A549 (cell line): ENCODE measurements around the gene PGBD5. TPM values are rescaled to one million over a fixed set of nuclear protein-coding genes. Genes with fewer than 3 reads are reported as not detected.

Experiments
- ATAC-seq, 2 experiments: fragments of 200-7000 bp in 1 of 2; fragments of >200 bp in 1 of 2; cut with Nextera tagmentation in 1 of 2; cut with Tn5 transposase in 1 of 2; 3 replicates each; pipeline versions ENCODE4 v1.8.0 to v1.9.1; 2018 to 2020; ENCODE audit warnings: mild to moderate bottlenecking in 1 of 2, moderate library complexity in 1 of 2
- CTCF ChIA-PET: fragments of 300-600 bp; sonication (Branson Sonifier 250); formaldehyde crosslinking; extraction: SDS; loops from one replicate; lab custom pipeline; 2021; ENCODE audit warnings: antibody characterized with exemption, inconsistent platforms; lab: Yijun Ruan, JAX
- POLR2A ChIA-PET: fragments of 350-600 bp; formaldehyde crosslinking; extraction: SDS; loops from one replicate; lab custom pipeline; 2021; ENCODE audit warnings: antibody characterized with exemption, inconsistent platforms; lab: Yijun Ruan, JAX
- DNase-seq, 2 experiments: peaks; one replicate each; pipeline versions ENCODE4 v3.0.0 to v3.0.0-alpha.2; 2011 to 2016; ENCODE audit warnings: low read depth in 1 of 2, low spot score in 1 of 2
- FAIRE-seq: peaks from 2 replicates; lab custom pipeline; 2011; peaks lifted over from hg19 to GRCh38; lab: Jason Lieb, UNC
- H3K27ac ChIP-seq, 2 experiments: fragments of >200 bp; sonication (Bioruptor Twin); formaldehyde crosslinking; 3 replicates each; pipeline ENCODE4 v1.5.1; 2016 to 2017
- H3K4me1 ChIP-seq: fragments of >200 bp; sonication (Bioruptor Twin); formaldehyde crosslinking; 3 replicates; pipeline ENCODE4 v1.6.1; 2016
- H3K4me2 ChIP-seq: fragments of >200 bp; sonication (Bioruptor Twin); formaldehyde crosslinking; 3 replicates; pipeline ENCODE4 v1.6.1; 2016
- H3K4me3 ChIP-seq: fragments of >200 bp; sonication (Bioruptor Twin); formaldehyde crosslinking; 3 replicates; pipeline ENCODE4 v1.5.1; 2016
- H3K9me3 ChIP-seq: fragments of >200 bp; sonication (Bioruptor Twin); formaldehyde crosslinking; 3 replicates; pipeline ENCODE4 v1.6.1; 2016
- BHLHE40 ChIP-seq: IDR thresholded peaks from 2 replicates; pipeline ENCODE4 v1.6.1; 2012; ENCODE audit warnings: low read depth, low read length, inconsistent platforms
- CEBPB ChIP-seq, 2 experiments: fragments of >200 bp in 1 of 2; sonication (Bioruptor Twin) in 1 of 2; formaldehyde crosslinking in 1 of 2; IDR thresholded peaks; 2 replicates each; pipeline ENCODE4 v1.6.1; 2012 to 2016
- CHD4 ChIP-seq: fragments of 200-600 bp; sonication (generic); IDR thresholded peaks from 2 replicates; pipeline ENCODE4 v1.6.1; 2016; ENCODE audit warnings: antibody characterized with exemption, mild to moderate bottlenecking, borderline replicate concordance
- E2F6 ChIP-seq: IDR thresholded peaks from 2 replicates; pipeline ENCODE4 v1.6.1; 2012; ENCODE audit warnings: low read depth, borderline replicate concordance
- ELK1 ChIP-seq: fragments of 150-350 bp; IDR thresholded peaks from 2 replicates; pipeline ENCODE4 v1.6.1; 2014; ENCODE audit warnings: low read depth, mild to moderate bottlenecking, low read length
- ESRRA ChIP-seq: fragments of 150-350 bp; IDR thresholded peaks from 2 replicates; pipeline ENCODE4 v1.6.1; 2014; ENCODE audit warnings: mild to moderate bottlenecking, low read length, borderline replicate concordance
- FOSB ChIP-seq: fragments of 250-450 bp; sonication (Bioruptor Pico); IDR thresholded peaks from 2 replicates; pipeline ENCODE4 v1.5.0; 2020; ENCODE audit warnings: mild to moderate bottlenecking, moderate library complexity
- GATA3 ChIP-seq: IDR thresholded peaks from 2 replicates; pipeline ENCODE4 v1.6.1; 2012; ENCODE audit warnings: borderline replicate concordance
- HDAC2 ChIP-seq: fragments of 200-600 bp; sonication (generic); IDR thresholded peaks from 2 replicates; pipeline ENCODE4 v1.6.1; 2016
- HOXA7 ChIP-seq: fragments of 250-450 bp; sonication (Bioruptor Pico); IDR thresholded peaks from 2 replicates; pipeline ENCODE4 v1.5.0; 2020; ENCODE audit warnings: mild to moderate bottlenecking, moderate library complexity
- HOXB13 ChIP-seq: fragments of 250-450 bp; sonication (Bioruptor Pico); IDR thresholded peaks from 2 replicates; pipeline ENCODE4 v1.5.0; 2020; ENCODE audit warnings: low read depth, mild to moderate bottlenecking, moderate library complexity
- JUN ChIP-seq, 2 experiments: fragments of >200 bp; sonication (Bioruptor Twin); formaldehyde crosslinking; IDR thresholded peaks; 2 replicates in 1 of 2; 3 replicates in 1 of 2; pipeline ENCODE4 v1.6.1; 2016 to 2017
- JUNB ChIP-seq: fragments of >200 bp; sonication (Bioruptor Twin); formaldehyde crosslinking; IDR thresholded peaks from 2 replicates; pipeline ENCODE4 v1.6.1; 2016
- KDM5A ChIP-seq: fragments of 200-600 bp; sonication (generic); IDR thresholded peaks from 2 replicates; pipeline ENCODE4 v1.6.1; 2016; ENCODE audit warnings: antibody characterized with exemption, mild to moderate bottlenecking
- MAFK ChIP-seq: fragments of 450-650 bp; IDR thresholded peaks from 2 replicates; pipeline ENCODE4 v1.6.1; 2014; ENCODE audit not compliant: partially characterized antibody
- MAX ChIP-seq: IDR thresholded peaks from 2 replicates; pipeline ENCODE4 v1.6.1; 2012
- MAZ ChIP-seq: fragments of 150-350 bp; IDR thresholded peaks from 2 replicates; pipeline ENCODE4 v1.6.1; 2014; ENCODE audit warnings: antibody characterized with exemption, low read depth, low read length, borderline replicate concordance
- NFE2L2 ChIP-seq: fragments of 150-350 bp; conservative IDR thresholded peaks from 2 replicates; pipeline ENCODE4 v1.6.1; 2014; ENCODE audit warnings: low read length
- NR3C1 ChIP-seq: fragments of >200 bp; sonication (Bioruptor Twin); formaldehyde crosslinking; IDR thresholded peaks from 3 replicates; pipeline ENCODE4 v1.6.1; 2017
- POLR2A ChIP-seq: IDR thresholded peaks from 2 replicates; pipeline ENCODE4 v1.6.1; 2012; ENCODE audit warnings: mild to moderate bottlenecking, low read length
- POLR2AphosphoS2 ChIP-seq: conservative IDR thresholded peaks from 2 replicates; pipeline ENCODE4 v1.6.1; 2012; ENCODE audit warnings: low read length, improper control_type of control experiment, inconsistent platforms
- RARB ChIP-seq: fragments of 250-450 bp; sonication (Bioruptor Pico); IDR thresholded peaks from 2 replicates; pipeline ENCODE4 v1.8.0; 2021; ENCODE audit warnings: mild to moderate bottlenecking, moderate library complexity
- RCOR1 ChIP-seq: fragments of 150-350 bp; IDR thresholded peaks from 2 replicates; pipeline ENCODE4 v1.6.1; 2014; ENCODE audit warnings: antibody characterized with exemption, low read length, low read depth
- REST ChIP-seq: fragments of 200-600 bp; sonication (generic); IDR thresholded peaks from 2 replicates; pipeline ENCODE4 v1.6.1; 2016; ENCODE audit warnings: antibody characterized with exemption, mild to moderate bottlenecking, moderate library complexity
- RNF2 ChIP-seq: fragments of 200-600 bp; sonication (generic); IDR thresholded peaks from 2 replicates; pipeline ENCODE4 v1.6.1; 2016; ENCODE audit warnings: low read depth, mild to moderate bottlenecking, antibody characterized with exemption, moderate library complexity, borderline replicate concordance
- SMC3 ChIP-seq: fragments of >200 bp; sonication (Bioruptor Twin); formaldehyde crosslinking; IDR thresholded peaks from 3 replicates; pipeline ENCODE4 v1.6.1; 2018; ENCODE audit warnings: inconsistent platforms
- SREBF2 ChIP-seq: fragments of 450-650 bp; IDR thresholded peaks from 2 replicates; pipeline ENCODE4 v1.6.1; 2014; ENCODE audit warnings: mild to moderate bottlenecking, moderate library complexity
- TFCP2L1 ChIP-seq: fragments of 250-450 bp; sonication (Bioruptor Pico); IDR thresholded peaks from 2 replicates; pipeline ENCODE4 v1.5.0; 2021; ENCODE audit warnings: mild to moderate bottlenecking
- ZSCAN20 ChIP-seq: fragments of 250-450 bp; sonication (Bioruptor Pico); IDR thresholded peaks from 2 replicates; pipeline ENCODE4 v1.8.0; 2022; ENCODE audit warnings: mild to moderate bottlenecking, moderate library complexity
- WGBS: methylation state at CpG from one replicate; pipeline ENCODE4 v1.1.6; 2017; ENCODE audit errors: missing lambda C conversion rate; 5-methylcytosine and 5-hydroxymethylcytosine counted together
- polyA plus RNA-seq, 4 experiments: library from polyadenylated mRNA; depleted of rRNA in 3 of 4; stranded (reverse); fragments of >200 nt; fragmentation: RNase III in 1 of 4; extraction: RNeasy Plus Mini Kit Qiagen cat#74134 plus additional on column Dnase treatment in 1 of 4; gene quantifications; 2 replicates in 3 of 4; 3 replicates in 1 of 4; pipeline ENCODE4 v1.2.3, GENCODE V29; 2011 to 2017

PGBD5 gene
- polyA plus RNA-seq, 2 of the 4 experiments (the other 2 are of a cell fraction), result 0.04 to 0.66 TPM

- H3K4me3 ChIP-seq, result no peak overlapping the region
- no peak overlapping the region for H3K27ac ChIP-seq
- no peak for ATAC-seq
- DNase-seq, result no peak
- H3K4me2 ChIP-seq, result no peak overlapping the region
- FAIRE-seq, result no peak
- 0% methylated on average over 1 of the region's 1 CpG for WGBS
- ChIA-PET POLR2A (no interaction called here), CTCF (no interaction called here)
- TF ChIP-seq HOXA7 (CRISPR knock-in tag), result no peak
- no peak for TF ChIP-seq E2F6
- TF ChIP-seq RNF2, result no peak
- no peak for TF ChIP-seq MAZ
- no peak for TF ChIP-seq NR3C1
- TF ChIP-seq RCOR1, result no peak
- TF ChIP-seq GATA3, result no peak
- no peak for TF ChIP-seq RARB (CRISPR knock-in tag)
- no peak for TF ChIP-seq POLR2AphosphoS2
- TF ChIP-seq ELK1, result no peak
- no peak for TF ChIP-seq KDM5A
- no peak for TF ChIP-seq HOXB13
- no peak for TF ChIP-seq SREBF2
- no peak for TF ChIP-seq MAFK
- TF ChIP-seq ESRRA, result no peak
- no peak for TF ChIP-seq CEBPB (IDR thresholded peaks at IDR 0.05)
- no peak for TF ChIP-seq FOSB (CRISPR knock-in tag)
- no peak for TF ChIP-seq TFCP2L1
- no peak for TF ChIP-seq REST
- TF ChIP-seq JUNB, result no peak
- no peaks in the 10 kb centered on the region for H3K9me3 ChIP-seq
- peaks cover 1% of the 10 kb centered on the region; the same call in 1 of the 3 replicates for H3K4me1 ChIP-seq
Observed at GRCh38 chr1:230430499-230430898, 4.4 kb upstream of the PGBD5 start.

GRCh38 chr1:230429067-230429735 is 3.1 kb upstream of the PGBD5 start:
- WGBS, result 45% methylated on average over 2 of the region's 2 CpGs
- CTCF ChIA-PET, result no interaction called here

More at GRCh38 chr1:230429067-230429735, 3.1 kb upstream of the PGBD5 start:
- TF ChIP-seq BHLHE40, result no peak
- no peak for TF ChIP-seq REST
- no peak for TF ChIP-seq NFE2L2
- no peak for TF ChIP-seq MAZ
- no peak for TF ChIP-seq ESRRA
- TF ChIP-seq POLR2A, result no peak
- TF ChIP-seq JUN (IDR thresholded peaks at IDR 0.05), result no peak
- no peak for TF ChIP-seq HDAC2
- TF ChIP-seq FOSB (CRISPR knock-in tag), result no peak
- TF ChIP-seq ZSCAN20 (CRISPR knock-in tag), result no peak
- TF ChIP-seq KDM5A, result no peak
- TF ChIP-seq CHD4, result no peak
- no peak for TF ChIP-seq MAFK
- no peak for TF ChIP-seq MAX
- TF ChIP-seq SMC3, result no peak
- TF ChIP-seq RARB (CRISPR knock-in tag), result no peak
- DNase-seq (no peak), ATAC-seq (no peak), FAIRE-seq (no peak)
- POLR2A ChIA-PET, result no interaction called here
- Histone ChIP-seq H3K27ac (no peak overlapping the region), H3K9me3 (no peaks in the 10 kb centered on the region), H3K4me2 (no peak overlapping the region), H3K4me1 (peaks cover 4% of the 10 kb centered on the region; the same call in 1 of the 3 replicates), H3K4me3 (no peak overlapping the region)
